Measurements from ENCODE around the gene ARL8B.

DNA sequence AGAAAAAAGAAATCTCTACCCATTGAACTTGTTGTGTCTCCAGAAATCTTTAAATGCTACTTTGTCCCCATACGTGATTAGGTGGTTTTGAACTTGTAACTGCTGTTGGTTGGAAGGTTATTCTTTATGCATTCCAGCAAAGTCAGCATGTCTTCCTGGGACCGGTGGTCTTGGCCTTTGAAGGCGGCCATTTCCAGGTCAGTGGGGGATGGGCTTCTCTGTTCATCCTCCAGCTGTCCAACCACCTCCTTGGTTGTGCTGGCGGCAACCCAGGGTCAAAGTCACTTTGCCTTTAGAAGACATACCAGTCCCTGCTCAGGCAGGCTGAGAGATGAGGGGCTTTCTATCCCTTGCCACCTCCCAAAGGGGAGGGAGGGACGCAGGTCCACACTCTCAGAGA, 37.9 kb upstream of the ARL8B start:
- TF ChIP-seq CTCF (IDR thresholded peaks at IDR 0.05) (no peak), POLR2A (IDR thresholded peaks at IDR 0.05) (no peak), EP300 (IDR thresholded peaks at IDR 0.05) (no peak)
